IMR-90 (cell line): ENCODE data around the gene APOH. TPM values are rescaled to one million over a fixed set of nuclear protein-coding genes. Genes with fewer than 3 reads are reported as not detected.

ENCODE experiments used
- ATAC-seq: fragments of 200-7000 bp; cut with Tn5 transposase; 2 replicates; pipeline ENCODE4 v1.9.1; 2020; ENCODE audit warnings: low read depth, mild to moderate bottlenecking, moderate library complexity
- BruUV-seq: library from RNA; stranded (reverse); fragments of 400-500 nt; replicated peaks from 2 replicates; lab custom pipeline; 2021; lab: Mats Ljungman, UMichigan
- CTCF ChIA-PET: fragments of 300-600 bp; formaldehyde crosslinking; extraction: SDS; loops from one replicate; lab custom pipeline; 2021; ENCODE audit warnings: antibody characterized with exemption; lab: Yijun Ruan, JAX
- POLR2A ChIA-PET: fragments of 300-600 bp; sonication (Branson Sonifier 250); formaldehyde crosslinking; loops from one replicate; lab custom pipeline; 2022; ENCODE audit warnings: antibody characterized with exemption; ENCODE audit not compliant: unreplicated experiment; lab: Charles Lee
- DNase-seq: peaks from one replicate; pipeline ENCODE4 v3.0.0; 2013
- H2AFZ ChIP-seq: replicated peaks from 2 replicates; pipeline ENCODE3; 2013; ENCODE audit warnings: low read length, mild to moderate bottlenecking; ENCODE audit not compliant: poor library complexity
- H2AK5ac ChIP-seq: 2 replicates; pipeline ENCODE4 v1.6.1; 2013; ENCODE audit warnings: low read depth, low read length, inconsistent platforms
- H2AK9ac ChIP-seq: replicated peaks from 2 replicates; pipeline ENCODE3; 2013; ENCODE audit warnings: mild to moderate bottlenecking, low read depth, low read length, moderate library complexity; ENCODE audit not compliant: poor library complexity
- H2BK120ac ChIP-seq: 2 replicates; pipeline ENCODE4 v1.6.1; 2013; ENCODE audit warnings: low read depth, low read length, inconsistent platforms
- H2BK15ac ChIP-seq: 3 replicates; pipeline ENCODE4 v1.6.1; 2013; ENCODE audit warnings: low read depth, low read length, inconsistent platforms
- H2BK20ac ChIP-seq: 2 replicates; pipeline ENCODE4 v1.6.1; 2013; ENCODE audit warnings: low read depth, mild to moderate bottlenecking, inconsistent platforms, low read length, moderate library complexity
- H2BK5ac ChIP-seq: 2 replicates; pipeline ENCODE4 v1.6.1; 2013; ENCODE audit warnings: mild to moderate bottlenecking, low read depth, low read length, inconsistent platforms; ENCODE audit not compliant: poor library complexity, severe bottlenecking
- H3K14ac ChIP-seq: replicated peaks from 2 replicates; pipeline ENCODE4 v1.6.1; 2013; ENCODE audit warnings: low read depth, low read length, inconsistent platforms
- H3K18ac ChIP-seq: 2 replicates; pipeline ENCODE4 v1.6.1; 2013; ENCODE audit warnings: low read depth, low read length, control low read depth
- H3K23ac ChIP-seq: 2 replicates; pipeline ENCODE4 v1.6.1; 2013; ENCODE audit warnings: low read depth, low read length, inconsistent platforms
- H3K27ac ChIP-seq: 2 replicates; pipeline ENCODE4 v1.5.1; 2013; ENCODE audit warnings: mild to moderate bottlenecking, control low read depth, low read length; ENCODE audit not compliant: insufficient read depth
- H3K27me3 ChIP-seq: 2 replicates; pipeline ENCODE4 v1.6.1; 2013; ENCODE audit warnings: low read length; ENCODE audit not compliant: control insufficient read depth, insufficient read depth
- H3K36me3 ChIP-seq: 2 replicates; pipeline ENCODE4 v1.6.1; 2013; ENCODE audit warnings: low read length, mixed read lengths; ENCODE audit not compliant: control insufficient read depth, insufficient read depth
- H3K4ac ChIP-seq: 2 replicates; pipeline ENCODE4 v1.6.1; 2013; ENCODE audit warnings: low read depth, low read length, inconsistent platforms
- H3K4me1 ChIP-seq: 2 replicates; pipeline ENCODE4 v1.6.1; 2013; ENCODE audit warnings: low read length, mixed read lengths; ENCODE audit not compliant: control insufficient read depth, insufficient read depth
- H3K4me2 ChIP-seq: 2 replicates; pipeline ENCODE4 v1.6.1; 2013; ENCODE audit warnings: low read depth, mild to moderate bottlenecking, control low read depth, low read length, moderate library complexity
- H3K4me3 ChIP-seq: 2 replicates; pipeline ENCODE4 v1.5.1; 2013; ENCODE audit warnings: low read depth, mild to moderate bottlenecking, control low read depth, low read length, moderate library complexity; ENCODE audit not compliant: insufficient read depth
- H3K56ac ChIP-seq: 2 replicates; pipeline ENCODE4 v1.6.1; 2013; ENCODE audit warnings: low read length, inconsistent platforms; ENCODE audit not compliant: insufficient read depth; ENCODE audit errors: extremely low read depth
- H3K79me1 ChIP-seq, 2 experiments: 2 replicates each; pipeline ENCODE4 v1.6.1; 2013; ENCODE audit warnings: low read length in 2 of 2, inconsistent platforms in 1 of 2, low read depth in 1 of 2
- H3K9ac ChIP-seq: 2 replicates; pipeline ENCODE4 v1.6.1; 2013; ENCODE audit warnings: low read depth, low read length, control low read depth
- H3K9me1 ChIP-seq: 2 replicates; pipeline ENCODE4 v1.6.1; 2013; ENCODE audit warnings: low read length, inconsistent platforms; ENCODE audit not compliant: insufficient read depth
- H3K9me3 ChIP-seq: 2 replicates; pipeline ENCODE4 v1.6.1; 2013; ENCODE audit warnings: low read length; ENCODE audit not compliant: control insufficient read depth, insufficient read depth
- H4K20me1 ChIP-seq: 2 replicates; pipeline ENCODE4 v1.6.1; 2013; ENCODE audit warnings: low read length, inconsistent platforms; ENCODE audit not compliant: insufficient read depth
- H4K5ac ChIP-seq: 2 replicates; pipeline ENCODE4 v1.6.1; 2013; ENCODE audit warnings: mild to moderate bottlenecking, low read depth, low read length, control low read depth
- H4K8ac ChIP-seq, 2 experiments: 2 replicates each; pipeline ENCODE4 v1.6.1; 2013; ENCODE audit warnings: low read depth in 2 of 2, low read length in 2 of 2, control low read depth in 1 of 2, inconsistent platforms in 1 of 2
- H4K91ac ChIP-seq: 2 replicates; pipeline ENCODE4 v1.6.1; 2013; ENCODE audit warnings: low read depth, low read length, inconsistent platforms; ENCODE audit not compliant: insufficient read depth
- BHLHE40 ChIP-seq: fragments of 150-350 bp; IDR thresholded peaks from 2 replicates; pipeline ENCODE4 v1.6.1; 2016; ENCODE audit warnings: mild to moderate bottlenecking, low read depth, low read length
- CEBPB ChIP-seq: IDR thresholded peaks from 2 replicates; pipeline ENCODE4 v1.6.1; 2012; ENCODE audit warnings: low read depth, low read length, improper control_type of control experiment
- CHD1 ChIP-seq: IDR thresholded peaks from 2 replicates; pipeline ENCODE4 v1.6.1; 2012; ENCODE audit warnings: low read depth, low read length, improper control_type of control experiment
- CTCF ChIP-seq: conservative IDR thresholded peaks from 2 replicates; pipeline ENCODE4 v1.5.1; 2012; ENCODE audit warnings: mild to moderate bottlenecking, low read depth, low read length, improper control_type of control experiment
- FOS ChIP-seq: fragments of 150-350 bp; IDR thresholded peaks from 2 replicates; pipeline ENCODE4 v1.6.1; 2016; ENCODE audit warnings: low read depth, low read length
- MAFK ChIP-seq: IDR thresholded peaks from 2 replicates; pipeline ENCODE4 v1.6.1; 2012; ENCODE audit warnings: low read depth, low read length, improper control_type of control experiment
- MAZ ChIP-seq: IDR thresholded peaks from 2 replicates; pipeline ENCODE4 v1.6.1; 2012; ENCODE audit warnings: low read depth, mild to moderate bottlenecking, low read length, improper control_type of control experiment, moderate library complexity, borderline replicate concordance
- MXI1 ChIP-seq: IDR thresholded peaks from 2 replicates; pipeline ENCODE4 v1.6.1; 2012; ENCODE audit warnings: low read depth, mild to moderate bottlenecking, low read length, moderate library complexity, borderline replicate concordance
- NFE2L2 ChIP-seq: fragments of 150-350 bp; IDR thresholded peaks from 2 replicates; pipeline ENCODE4 v1.6.1; 2016; ENCODE audit warnings: low read depth, mild to moderate bottlenecking, low read length
- POLR2A ChIP-seq: IDR thresholded peaks from 2 replicates; pipeline ENCODE4 v1.6.1; 2012; ENCODE audit warnings: mild to moderate bottlenecking, low read depth, low read length
- RAD21 ChIP-seq: IDR thresholded peaks from 2 replicates; pipeline ENCODE4 v1.6.1; 2012; ENCODE audit warnings: low read length, improper control_type of control experiment
- RCOR1 ChIP-seq: IDR thresholded peaks from 2 replicates; pipeline ENCODE4 v1.6.1; 2012; ENCODE audit warnings: mild to moderate bottlenecking, low read length, improper control_type of control experiment; ENCODE audit not compliant: insufficient replicate concordance
- RFX5 ChIP-seq: IDR thresholded peaks from 2 replicates; pipeline ENCODE4 v1.8.0; 2012; ENCODE audit warnings: low read depth, mild to moderate bottlenecking, low read length, moderate library complexity
- SMC3 ChIP-seq: fragments of 150-350 bp; IDR thresholded peaks from 2 replicates; pipeline ENCODE4 v1.6.1; 2016; ENCODE audit warnings: low read depth, mild to moderate bottlenecking, antibody characterized with exemption, low read length, moderate library complexity
- WGBS, 2 experiments: methylation state at CpG; one replicate each; pipeline versions ENCODE4 v1.1.5 to v1.1.7; 2013; ENCODE audit warnings: missing lambda C conversion rate in 2 of 2; ENCODE audit not compliant: insufficient read length in 1 of 2; ENCODE audit errors: extremely low coverage in 2 of 2; 5-methylcytosine and 5-hydroxymethylcytosine counted together
- dilution Hi-C: fragments of 300-500 bp; cut with HindIII; formaldehyde crosslinking; loops from one replicate; pipeline ENCODE4 v1.14.3; 2018; ENCODE audit warnings: low sequenced_read_pairs; ENCODE audit not compliant: unreplicated experiment
- in situ Hi-C: fragments of 300-500 bp; cut with MboI; formaldehyde crosslinking; loops from 3 replicates; pipeline ENCODE4 v1.14.3; 2019; ENCODE audit warnings: low sequenced_read_pairs, inconsistent platforms, mixed read lengths
- intact Hi-C: fragments of 100-400 bp; cut with micrococcal nuclease; formaldehyde crosslinking; loops from 2 replicates; pipeline ENCODE4 v1.10.0; 2022
- polyA plus RNA-seq, 3 experiments: library from polyadenylated mRNA; depleted of rRNA; stranded (reverse); fragments of >200 nt; gene quantifications; 2 replicates each; pipeline ENCODE4 v1.2.3, GENCODE V29; 2012; ENCODE audit warnings: low replicate concordance in 1 of 3
- total RNA-seq: library from RNA; depleted of rRNA; stranded (reverse); fragments of >200 nt; gene quantifications from 2 replicates; pipeline ENCODE4 v1.2.3, GENCODE V29; 2012
- TF ChIP-seq, protein P1 (sequence below): fragments of 150-350 bp; IDR thresholded peaks from 2 replicates; pipeline ENCODE4 v1.6.1; 2016; ENCODE audit warnings: low read depth, mild to moderate bottlenecking, low read length, moderate library complexity, borderline replicate concordance
- TF ChIP-seq, protein P2 (sequence below): fragments of 150-350 bp; IDR thresholded peaks from 2 replicates; pipeline ENCODE4 v1.6.1; 2017; ENCODE audit warnings: mild to moderate bottlenecking, antibody characterized with exemption, low read length, low read depth

APOH gene
- total and polyA plus RNA-seq, 2 of the 4 experiments (the other 2 are of a cell fraction), result not detected

GRCh38 chr17:66255112-66255511 lies 25.9 kb upstream of the APOH start:
- no peak overlapping the region for H2BK5ac ChIP-seq
- no peak overlapping the region for H3K4me2 ChIP-seq
- no peaks in the 10 kb centered on the region for H3K36me3 ChIP-seq
- no peak overlapping the region for H2BK120ac ChIP-seq
- peak; percentile 83 for DNase-seq
- H3K4me1 ChIP-seq, result no peaks in the 10 kb centered on the region
- H3K79me1 ChIP-seq, result no peaks in the 10 kb centered on the region
- CTCF ChIA-PET, result no interaction called here
- BruUV-seq, result no TSS peak
- no peak overlapping the region for H3K4me3 ChIP-seq
- H4K5ac ChIP-seq, result no peak overlapping the region
- no peak overlapping the region for H3K18ac ChIP-seq
- H3K9me1 ChIP-seq, result no peaks in the 10 kb centered on the region
- intact Hi-C loops, result loop anchor here (1.0 to 5.0 kb wide), 4 partner anchors 47 to 419 kb away; partner anchors contain the start of gene PRKCA
- no peak for TF ChIP-seq CHD1
- no peak for TF ChIP-seq RCOR1
- TF ChIP-seq POLR2A, result peak; percentile 43; the same call in 1 of the 2 replicates
- TF ChIP-seq, protein P1, sequence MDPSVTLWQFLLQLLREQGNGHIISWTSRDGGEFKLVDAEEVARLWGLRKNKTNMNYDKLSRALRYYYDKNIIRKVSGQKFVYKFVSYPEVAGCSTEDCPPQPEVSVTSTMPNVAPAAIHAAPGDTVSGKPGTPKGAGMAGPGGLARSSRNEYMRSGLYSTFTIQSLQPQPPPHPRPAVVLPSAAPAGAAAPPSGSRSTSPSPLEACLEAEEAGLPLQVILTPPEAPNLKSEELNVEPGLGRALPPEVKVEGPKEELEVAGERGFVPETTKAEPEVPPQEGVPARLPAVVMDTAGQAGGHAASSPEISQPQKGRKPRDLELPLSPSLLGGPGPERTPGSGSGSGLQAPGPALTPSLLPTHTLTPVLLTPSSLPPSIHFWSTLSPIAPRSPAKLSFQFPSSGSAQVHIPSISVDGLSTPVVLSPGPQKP, result no peak
- TF ChIP-seq CEBPB, result no peak
- TF ChIP-seq RFX5, result no peak
- TF ChIP-seq, protein P2, sequence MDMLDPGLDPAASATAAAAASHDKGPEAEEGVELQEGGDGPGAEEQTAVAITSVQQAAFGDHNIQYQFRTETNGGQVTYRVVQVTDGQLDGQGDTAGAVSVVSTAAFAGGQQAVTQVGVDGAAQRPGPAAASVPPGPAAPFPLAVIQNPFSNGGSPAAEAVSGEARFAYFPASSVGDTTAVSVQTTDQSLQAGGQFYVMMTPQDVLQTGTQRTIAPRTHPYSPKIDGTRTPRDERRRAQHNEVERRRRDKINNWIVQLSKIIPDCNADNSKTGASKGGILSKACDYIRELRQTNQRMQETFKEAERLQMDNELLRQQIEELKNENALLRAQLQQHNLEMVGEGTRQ, result no peak
- peak; percentile 90 for TF ChIP-seq CTCF
- no peak for TF ChIP-seq BHLHE40
- no peak for TF ChIP-seq FOS
- TF ChIP-seq MAFK, result no peak
- TF ChIP-seq MAZ, result no peak
- TF ChIP-seq MXI1, result no peak
- no peak for TF ChIP-seq NFE2L2
- peak; percentile 94 for TF ChIP-seq RAD21
- peak; percentile 99 for TF ChIP-seq SMC3
- H3K14ac ChIP-seq, result no peak overlapping the region
- ATAC-seq, result peak; percentile 94
- no peak overlapping the region for H2AFZ ChIP-seq
- H3K9ac ChIP-seq, result no peak overlapping the region
- no peak overlapping the region for H3K56ac ChIP-seq
- no peak overlapping the region for H2BK15ac ChIP-seq
- H3K27ac ChIP-seq, result no peak overlapping the region
- no CpG with 5 or more reads among the region's 4 CpGs for WGBS, 2 experiments
- H4K8ac ChIP-seq, result no peak overlapping the region; a peak in 1 of 4 replicates
- no peak overlapping the region for H3K4ac ChIP-seq
- in situ Hi-C loops, result loop anchor here (5.0 kb wide), 1 partner anchor 422 kb away; no protein-coding TSS in a partner anchor
- H3K9me3 ChIP-seq, result no peaks in the 10 kb centered on the region
- no peak overlapping the region for H2BK20ac ChIP-seq
- H4K20me1 ChIP-seq, result no peaks in the 10 kb centered on the region
- dilution Hi-C loops, result no loop called here
- no peaks in the 10 kb centered on the region for H3K27me3 ChIP-seq
- H2AK9ac ChIP-seq, result no peak overlapping the region
- H2AK5ac ChIP-seq, result no peak overlapping the region
- H4K91ac ChIP-seq, result no peak overlapping the region
- no peak overlapping the region for H3K23ac ChIP-seq
- POLR2A ChIA-PET, result no interaction called here
